ENCODE measurements around the gene ANKLE2. TPM values are rescaled to one million over a fixed set of nuclear protein-coding genes. Genes with fewer than 3 reads are reported as not detected.

Gene ANKLE2
- total and polyA plus RNA-seq, 7 donors: 24.1 to 56.2 (median 29.7) TPM

- ATAC-seq: peak in 1 of 4 donors; percentile 1
- DNase-seq: peak in 1 of 2 donors; percentile 32
These were observed 50.4 kb downstream of the ANKLE2 start for GRCh38 chr12:132711080-132711843.

DNA sequence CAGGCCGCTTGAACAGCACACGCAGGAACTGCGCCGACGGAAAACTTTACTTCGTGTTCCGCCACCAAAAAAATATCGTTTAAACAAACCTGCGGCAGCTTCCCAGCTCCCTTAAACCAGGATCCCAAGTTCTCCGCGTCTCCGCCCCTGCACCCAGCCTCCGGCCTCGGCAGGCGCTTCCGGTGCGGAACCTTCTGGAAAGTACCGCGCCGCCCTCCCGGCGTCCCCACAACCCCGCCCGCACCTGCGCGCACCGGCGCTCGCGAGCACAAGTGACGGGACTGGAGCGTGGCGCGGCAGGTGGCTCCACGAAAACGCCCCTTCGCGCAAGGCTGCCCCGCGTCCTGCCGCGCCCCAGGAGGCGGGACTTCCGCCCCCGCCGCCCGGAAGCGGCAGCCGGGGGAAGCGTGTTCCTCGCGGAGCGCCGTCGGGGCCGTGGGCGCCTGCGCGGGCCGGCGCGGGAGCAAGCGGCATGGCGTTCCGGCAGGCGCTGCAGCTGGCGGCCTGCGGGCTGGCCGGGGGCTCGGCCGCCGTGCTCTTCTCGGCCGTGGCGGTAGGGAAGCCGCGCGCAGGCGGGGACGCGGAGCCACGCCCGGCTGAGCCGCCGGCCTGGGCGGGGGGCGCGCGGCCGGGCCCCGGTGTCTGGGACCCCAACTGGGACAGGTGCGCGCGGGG is 51.1 kb downstream of the ANKLE2 start, which contains the start of gene PGAM5:
Gene PGAM5, plus strand, starts transcription at position 438 of the 675 bp plus-strand sequence. Its CDS starts 35 bp downstream, at position 473.
- H3K9me3 ChIP-seq: no peaks in the 10 kb centered on the region
- peaks cover 11% of the 10 kb centered on the region for H3K4me1 ChIP-seq
- WGBS, 3 donors: 0 to 1% (median 1%) methylated on average over 60 to 94 of the region's 94 CpGs
- TF ChIP-seq, protein P1, sequence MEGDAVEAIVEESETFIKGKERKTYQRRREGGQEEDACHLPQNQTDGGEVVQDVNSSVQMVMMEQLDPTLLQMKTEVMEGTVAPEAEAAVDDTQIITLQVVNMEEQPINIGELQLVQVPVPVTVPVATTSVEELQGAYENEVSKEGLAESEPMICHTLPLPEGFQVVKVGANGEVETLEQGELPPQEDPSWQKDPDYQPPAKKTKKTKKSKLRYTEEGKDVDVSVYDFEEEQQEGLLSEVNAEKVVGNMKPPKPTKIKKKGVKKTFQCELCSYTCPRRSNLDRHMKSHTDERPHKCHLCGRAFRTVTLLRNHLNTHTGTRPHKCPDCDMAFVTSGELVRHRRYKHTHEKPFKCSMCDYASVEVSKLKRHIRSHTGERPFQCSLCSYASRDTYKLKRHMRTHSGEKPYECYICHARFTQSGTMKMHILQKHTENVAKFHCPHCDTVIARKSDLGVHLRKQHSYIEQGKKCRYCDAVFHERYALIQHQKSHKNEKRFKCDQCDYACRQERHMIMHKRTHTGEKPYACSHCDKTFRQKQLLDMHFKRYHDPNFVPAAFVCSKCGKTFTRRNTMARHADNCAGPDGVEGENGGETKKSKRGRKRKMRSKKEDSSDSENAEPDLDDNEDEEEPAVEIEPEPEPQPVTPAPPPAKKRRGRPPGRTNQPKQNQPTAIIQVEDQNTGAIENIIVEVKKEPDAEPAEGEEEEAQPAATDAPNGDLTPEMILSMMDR (IDR thresholded peaks at IDR 0.05): no peak
- H3K27ac ChIP-seq: peak within 1 kb of the TSS; percentile 93
- peak; percentile 85 to 92 for DNase-seq
- peak within 1 kb of the TSS; percentile 93 for H3K4me3 ChIP-seq
- peak; percentile 95 to 96 (median 96) for ATAC-seq
- intact Hi-C loops (cut with DNase I): no loop called here
- peaks cover 4 to 18% of the 10 kb centered on the region in 2 donors for H3K36me3 ChIP-seq (ENCODE audit: insufficient read depth in 1 of 2, low read depth in 1 of 2)
- H3K27me3 ChIP-seq (ENCODE audit: insufficient read depth in 3 of 3, low read length in 2 of 3): no peaks in the 10 kb centered on the region

More at GRCh38 chr12:132711080-132711843, 50.4 kb downstream of the ANKLE2 start:
- H3K36me3 ChIP-seq (ENCODE audit: insufficient read depth in 1 of 2, low read depth in 1 of 2): peaks cover 4 to 25% of the 10 kb centered on the region in 2 donors
- peak overlapping the region; percentile 93 for H3K27ac ChIP-seq
- intact Hi-C loops (cut with DNase I): no loop called here
- 8 to 10% (median 8%) methylated on average over 44 to 59 of the region's 59 CpGs for WGBS, 3 donors
- no peaks in the 10 kb centered on the region for H3K9me3 ChIP-seq
- no peaks in the 10 kb centered on the region for H3K27me3 ChIP-seq (ENCODE audit: insufficient read depth in 3 of 3, low read length in 2 of 3)
- TF ChIP-seq, protein P1 (IDR thresholded peaks at IDR 0.05): no peak
- peaks cover 11% of the 10 kb centered on the region for H3K4me1 ChIP-seq
- peak overlapping the region; percentile 93 for H3K4me3 ChIP-seq

GRCh38 chr12:132710043-132710404 is 51.6 kb downstream of the ANKLE2 start:
- DNase-seq (no peak), ATAC-seq (peak; percentile 30 to 57 (median 34))
- Histone ChIP-seq H3K36me3 (ENCODE audit: insufficient read depth in 1 of 2, low read depth in 1 of 2) (peaks cover 4 to 13% of the 10 kb centered on the region in 2 donors), H3K4me1 (peaks cover 11% of the 10 kb centered on the region), H3K9me3 (no peaks in the 10 kb centered on the region), H3K27me3 (ENCODE audit: insufficient read depth in 3 of 3, low read length in 2 of 3) (no peaks in the 10 kb centered on the region), H3K27ac (peak overlapping the region; percentile 93), H3K4me3 (peak overlapping the region; percentile 93)
- TF ChIP-seq, protein P1 (IDR thresholded peaks at IDR 0.05): no peak
- 0 to 1% (median 1%) methylated on average over 26 of the region's 26 CpGs for WGBS, 3 donors
- intact Hi-C loops (cut with DNase I): no loop called here

DNA sequence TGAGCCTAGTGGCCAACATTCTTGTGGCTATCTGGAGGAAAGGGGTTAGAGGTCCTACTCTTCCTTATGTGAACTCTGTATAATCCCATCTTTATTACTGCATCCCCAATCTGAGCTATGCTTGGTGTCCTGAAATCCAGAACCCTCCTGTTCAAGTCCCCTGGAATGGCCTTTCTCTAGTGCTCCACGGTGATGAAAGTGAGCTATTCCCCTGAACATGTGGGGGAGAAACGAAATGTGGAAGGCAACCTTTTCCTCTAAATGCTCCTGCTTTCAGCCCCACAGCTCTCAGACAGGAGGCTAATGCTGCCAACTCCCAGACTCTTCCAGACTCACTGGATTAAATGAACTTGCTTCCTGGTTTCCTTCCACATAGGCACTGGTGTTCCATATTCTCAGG is 53.5 kb downstream of the ANKLE2 start:
- Histone ChIP-seq H3K9me3 (no peaks in the 10 kb centered on the region), H3K27me3 (ENCODE audit: insufficient read depth in 3 of 3, low read length in 2 of 3) (no peaks in the 10 kb centered on the region), H3K36me3 (ENCODE audit: insufficient read depth in 1 of 2, low read depth in 1 of 2) (peaks cover 0 to 18% of the 10 kb centered on the region in 2 donors), H3K4me3 (no peak overlapping the region), H3K4me1 (peaks cover 11% of the 10 kb centered on the region), H3K27ac (no peak overlapping the region)
- 69 to 81% (median 75%) methylated on average over 2 of the region's 2 CpGs for WGBS, 3 donors
- no peak for DNase-seq
- intact Hi-C loops (cut with DNase I): no loop called here
- no peak for ATAC-seq
- TF ChIP-seq, protein P1 (IDR thresholded peaks at IDR 0.05): no peak
